RWPE1 (cell line): ENCODE measurements around the gene AQP1.

ENCODE experiments used
- CTCF ChIA-PET: fragments of 350-600 bp; sonication (Branson Sonifier 250); formaldehyde crosslinking; extraction: SDS; loops from one replicate; lab custom pipeline; 2021; lab: Yijun Ruan, JAX
- POLR2A ChIA-PET: fragments of 400-600 bp; formaldehyde crosslinking; extraction: SDS; loops from one replicate; lab custom pipeline; 2020; ENCODE audit warnings: antibody characterized with exemption; ENCODE audit not compliant: low non-redundant PET; lab: Yijun Ruan, JAX
- DNase-seq: peaks from one replicate; pipeline ENCODE4 v3.0.0; 2012; ENCODE audit warnings: low spot score
- H3K27ac ChIP-seq: fragments of 450-650 bp; 2 replicates; pipeline ENCODE4 v1.5.1; 2017
- TF ChIP-seq, protein P1 (sequence below): fragments of 450-650 bp; conservative IDR thresholded peaks from 2 replicates; pipeline ENCODE4 v1.5.1; 2017; ENCODE audit warnings: low read depth, mild to moderate bottlenecking

AQP1 gene

DNA sequence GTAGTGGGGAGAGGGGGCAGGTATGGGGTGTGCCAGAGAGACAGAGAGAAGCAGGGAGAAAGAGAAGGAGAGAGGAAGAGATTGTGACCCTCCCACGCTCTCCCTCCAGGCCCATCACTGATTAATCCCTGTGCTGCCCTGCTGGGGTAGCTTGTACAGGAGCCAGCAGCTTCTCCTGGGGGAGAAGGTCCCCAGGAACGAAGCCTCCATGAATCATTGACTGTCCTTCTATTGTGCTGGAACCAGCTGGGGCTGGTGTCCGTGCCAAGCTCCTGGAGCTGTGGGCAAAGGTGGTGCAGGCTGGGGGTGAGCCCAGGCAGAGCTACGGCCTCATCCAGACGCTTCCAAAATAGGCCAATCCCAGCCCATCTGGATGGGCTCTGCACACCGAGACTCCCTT lies 20.9 kb downstream of the AQP1 start:
- CTCF ChIA-PET, result interaction anchor here (0.5 kb wide), 1 partner anchor 86 kb away, joined by 3 read pairs; no protein-coding TSS in a partner anchor
- TF ChIP-seq, protein P1, sequence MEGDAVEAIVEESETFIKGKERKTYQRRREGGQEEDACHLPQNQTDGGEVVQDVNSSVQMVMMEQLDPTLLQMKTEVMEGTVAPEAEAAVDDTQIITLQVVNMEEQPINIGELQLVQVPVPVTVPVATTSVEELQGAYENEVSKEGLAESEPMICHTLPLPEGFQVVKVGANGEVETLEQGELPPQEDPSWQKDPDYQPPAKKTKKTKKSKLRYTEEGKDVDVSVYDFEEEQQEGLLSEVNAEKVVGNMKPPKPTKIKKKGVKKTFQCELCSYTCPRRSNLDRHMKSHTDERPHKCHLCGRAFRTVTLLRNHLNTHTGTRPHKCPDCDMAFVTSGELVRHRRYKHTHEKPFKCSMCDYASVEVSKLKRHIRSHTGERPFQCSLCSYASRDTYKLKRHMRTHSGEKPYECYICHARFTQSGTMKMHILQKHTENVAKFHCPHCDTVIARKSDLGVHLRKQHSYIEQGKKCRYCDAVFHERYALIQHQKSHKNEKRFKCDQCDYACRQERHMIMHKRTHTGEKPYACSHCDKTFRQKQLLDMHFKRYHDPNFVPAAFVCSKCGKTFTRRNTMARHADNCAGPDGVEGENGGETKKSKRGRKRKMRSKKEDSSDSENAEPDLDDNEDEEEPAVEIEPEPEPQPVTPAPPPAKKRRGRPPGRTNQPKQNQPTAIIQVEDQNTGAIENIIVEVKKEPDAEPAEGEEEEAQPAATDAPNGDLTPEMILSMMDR, result no peak
- no peak overlapping the region for H3K27ac ChIP-seq
- DNase-seq, result no peak
- POLR2A ChIA-PET, result no interaction called here

DNA sequence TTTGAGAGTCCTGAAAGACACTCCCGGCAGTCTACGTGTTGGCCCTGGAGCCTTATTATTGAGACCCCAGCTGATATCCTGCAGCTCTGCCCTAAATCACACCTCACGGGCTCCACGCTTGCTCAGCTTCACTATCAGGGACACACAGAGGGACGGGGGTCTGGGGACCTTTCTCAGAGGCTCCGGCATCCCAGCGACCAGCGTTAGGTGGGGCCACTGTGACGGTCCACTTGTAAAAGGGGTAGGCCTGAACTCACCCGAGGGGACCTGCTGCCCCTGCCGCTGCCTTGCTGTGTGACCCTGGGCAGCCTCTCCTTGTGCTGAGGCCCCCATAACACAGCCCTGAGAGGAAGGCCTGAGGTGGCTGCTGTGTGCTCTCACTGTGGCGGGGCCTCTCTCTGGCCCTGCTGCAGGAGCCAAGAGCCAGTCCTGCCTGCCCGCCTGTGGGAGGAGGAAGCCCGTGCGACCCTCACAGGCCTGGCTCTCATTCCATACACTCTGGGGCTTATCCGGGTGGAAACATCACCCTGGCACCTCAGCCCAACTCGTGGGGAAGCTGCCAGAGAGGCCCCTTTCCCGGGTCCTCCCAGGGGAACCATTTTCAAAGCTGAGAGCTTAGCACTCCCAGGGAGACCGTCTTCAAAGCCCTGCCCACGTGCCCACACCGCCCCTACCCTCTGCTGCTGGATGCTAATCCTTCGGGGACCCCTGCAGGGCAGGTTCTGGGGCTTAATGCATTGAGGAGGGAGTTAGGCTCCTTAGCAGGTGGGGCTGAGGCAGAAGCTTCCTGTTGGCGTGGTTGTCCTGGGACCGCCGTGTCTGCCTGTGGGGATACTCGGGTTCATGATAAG lies 21.7 kb downstream of the AQP1 start:
- no peak overlapping the region for H3K27ac ChIP-seq
- ChIA-PET POLR2A (no interaction called here), CTCF (interaction anchor here (0.5 to 1.3 kb wide), 4 partner anchors 9 to 128 kb away, joined by 3 to 4 read pairs (median 3); no protein-coding TSS in a partner anchor)
- TF ChIP-seq, protein P1, result no peak
- no peak for DNase-seq

DNA sequence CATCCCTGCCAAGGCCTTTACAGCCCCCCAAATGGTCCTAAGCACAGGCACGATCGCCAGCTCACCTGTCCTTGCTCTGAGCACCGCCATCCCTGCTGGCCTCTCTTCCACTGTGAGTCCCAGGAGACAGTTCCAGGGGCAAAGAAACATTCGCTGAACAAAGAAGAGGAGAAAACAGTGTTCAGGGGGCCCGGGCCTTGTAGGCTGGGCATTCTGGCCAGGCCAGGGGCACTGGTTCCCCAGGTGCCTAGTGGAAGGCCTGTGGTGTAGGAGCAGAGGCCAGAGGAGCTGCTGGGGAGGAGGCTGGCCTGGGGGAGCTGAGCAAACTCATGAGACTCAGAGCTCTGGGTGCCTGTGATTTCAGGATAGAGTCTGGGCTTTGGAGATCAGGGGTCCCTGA lies 22.6 kb downstream of the AQP1 start:
- TF ChIP-seq, protein P1, result no peak
- CTCF ChIA-PET, result interaction anchor here (1.1 to 1.3 kb wide), 2 partner anchors 10 to 14 kb away, joined by 3 to 4 read pairs; no protein-coding TSS in a partner anchor

DNA sequence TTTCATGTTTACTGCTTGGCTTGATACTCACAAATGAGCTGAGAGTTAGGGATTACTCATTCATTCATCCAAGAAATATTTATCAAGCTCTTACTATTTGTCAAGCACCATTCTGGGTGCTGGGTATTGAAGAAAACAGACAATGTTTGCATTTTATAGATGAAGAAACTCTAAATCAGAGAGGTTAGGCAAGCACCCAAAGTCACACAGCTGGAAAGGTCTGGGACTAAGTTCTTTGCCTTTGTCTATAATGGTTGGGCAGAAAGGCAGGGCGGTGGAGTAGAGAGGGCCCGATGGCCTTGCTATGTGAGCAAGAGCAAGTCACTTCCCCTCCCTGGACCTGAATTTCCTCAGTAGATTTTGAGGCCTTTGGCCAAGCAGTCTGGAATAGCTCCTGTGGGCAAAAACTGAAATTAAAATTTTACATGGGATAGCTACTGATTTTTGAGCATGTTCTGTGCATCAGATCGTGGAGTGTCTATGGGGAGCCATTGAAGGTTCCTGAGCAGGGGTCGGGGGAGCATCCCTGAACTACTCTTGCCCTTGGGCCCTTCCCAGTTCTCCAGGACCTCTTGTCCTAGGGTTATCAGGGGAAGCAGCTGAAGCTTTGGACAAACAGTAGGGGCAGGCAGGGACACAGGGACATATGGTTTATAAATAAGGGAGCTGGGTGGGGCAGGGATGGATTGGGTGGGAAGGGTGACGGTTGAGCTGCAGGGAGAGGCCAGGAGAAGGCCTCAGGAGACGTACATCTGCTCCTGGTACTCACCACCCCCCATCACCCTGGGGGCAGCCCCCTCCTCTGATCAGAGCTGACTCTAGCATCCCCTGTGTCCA lies 23.3 kb downstream of the AQP1 start:
- ChIA-PET CTCF (interaction anchor here (2.0 kb wide), 1 partner anchor 188 kb away, joined by 7 read pairs; no protein-coding TSS in a partner anchor), POLR2A (no interaction called here)

More for the DNA sequence above, 22.6 kb downstream of the AQP1 start:
- H3K27ac ChIP-seq, result no peak overlapping the region
- DNase-seq, result no peak
- POLR2A ChIA-PET, result no interaction called here

DNA sequence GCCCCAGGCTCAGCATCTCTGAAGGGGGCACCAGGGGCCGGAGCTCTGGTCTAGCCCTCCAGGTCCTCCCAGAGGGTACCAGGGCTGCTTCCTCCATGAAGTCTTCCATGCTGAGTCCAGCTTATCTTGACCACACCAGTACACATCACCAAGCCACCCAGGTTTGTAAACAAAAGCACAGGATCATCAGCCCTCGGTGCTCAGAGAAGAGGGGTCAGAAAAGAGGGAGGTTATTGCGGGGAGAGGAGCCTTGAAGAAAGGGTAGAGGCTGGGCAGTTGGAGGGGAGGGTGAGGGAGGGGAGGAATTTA lies 23.9 kb downstream of the AQP1 start:
- no peak for DNase-seq
- CTCF ChIA-PET, result interaction anchor here (2.0 kb wide), 1 partner anchor 187 kb away, joined by 7 read pairs; no protein-coding TSS in a partner anchor
- POLR2A ChIA-PET, result no interaction called here
- TF ChIP-seq, protein P1, result no peak
- no peak overlapping the region for H3K27ac ChIP-seq

More for the DNA sequence above, 23.3 kb downstream of the AQP1 start:
- H3K27ac ChIP-seq, result no peak overlapping the region
- DNase-seq, result no peak
- TF ChIP-seq, protein P1, result no peak

DNA sequence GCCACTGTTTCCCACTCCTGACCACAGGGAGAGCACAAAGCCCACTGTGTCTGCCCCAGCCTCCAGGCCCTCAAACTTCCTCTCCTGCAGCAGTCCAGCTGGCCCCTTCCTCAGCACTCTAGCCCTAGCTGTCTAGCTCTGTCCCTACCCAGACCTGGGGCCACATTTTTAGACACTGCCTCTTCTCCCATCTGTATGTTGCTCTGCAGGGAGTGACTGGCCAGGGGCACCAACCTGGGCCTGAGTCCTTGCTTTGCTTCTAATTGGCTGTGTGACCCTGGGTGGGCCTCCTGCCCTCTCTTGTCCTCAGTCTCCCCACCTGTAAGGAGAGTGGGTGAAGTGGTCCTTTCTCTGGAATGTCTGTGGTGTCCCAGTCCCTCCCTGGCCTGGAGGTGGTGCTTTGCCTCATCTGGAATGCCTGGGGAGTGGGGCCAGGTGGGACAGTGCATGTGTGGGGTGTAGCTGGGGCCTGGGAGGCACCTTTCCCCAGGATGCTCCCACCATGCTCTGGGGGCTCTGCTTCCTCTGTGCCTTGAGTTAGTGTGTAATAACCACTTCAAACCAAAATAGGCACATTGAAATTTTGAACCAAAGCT lies 25.1 kb downstream of the AQP1 start:
- CTCF ChIA-PET, result interaction anchor here (0.6 to 2.0 kb wide), 2 partner anchors 70 to 186 kb away, joined by 3 to 7 read pairs; no protein-coding TSS in a partner anchor
- POLR2A ChIA-PET, result no interaction called here
- TF ChIP-seq, protein P1, result no peak
- no peak overlapping the region for H3K27ac ChIP-seq
- no peak for DNase-seq
